Endothelial cell (in vitro differentiated cells): Measurements from ENCODE around the gene EIF2A. TPM values are rescaled to one million over a fixed set of nuclear protein-coding genes. Genes with fewer than 3 reads are reported as not detected.

Experiments
- total RNA-seq: library from RNA; stranded (reverse); fragmentation: NEBNext Ultra II Directional; extraction: Animal tissue kit (Norgen Biotek cat#: 25700); gene quantifications from one replicate; pipeline ENCODE4 v1.2.1, GENCODE V29; 2021; ENCODE audit not compliant: unreplicated experiment

EIF2A gene
- total RNA-seq, 1 donor from 2014 or later = 68.8 TPM

Other genes starting within 250 kb of the EIF2A start
- gene TSC22D2, start 138.5 kb upstream of the EIF2A start, total RNA-seq = 38.8 TPM
- gene SERP1, start 291 bp upstream of the EIF2A start, total RNA-seq = 89.9 TPM
- gene SELENOT, start 56.5 kb downstream of the EIF2A start, total RNA-seq = 73.6 TPM
- gene ERICH6, start 157.1 kb downstream of the EIF2A start, total RNA-seq = 0.31 TPM
- 13.2 TPM for gene SIAH2, start 216.4 kb downstream of the EIF2A start, total RNA-seq